ENCODE data around the gene PADI6. TPM values are rescaled to one million over a fixed set of nuclear protein-coding genes. Genes with fewer than 3 reads are reported as not detected.

Gene PADI6
- polyA plus RNA-seq, 1 of the 3 experiments (the other 2 are of a cell fraction) = not detected

Other genes with a start within 250 kb of the PADI6 start
- 0.26 and 0.62 TPM in 2 replicates for gene PADI1, start 167.1 kb upstream of the PADI6 start, polyA plus RNA-seq (2012; rRNA removed)
- 0.30 and 0.36 TPM in 2 replicates for gene PADI3, start 123.1 kb upstream of the PADI6 start, polyA plus RNA-seq (2012; rRNA removed)
- not detected in 2 replicates for gene PADI4, start 64.0 kb upstream of the PADI6 start, polyA plus RNA-seq (2012; rRNA removed)
- gene RCC2, start 67.5 kb downstream of the PADI6 start, polyA plus RNA-seq (2012; rRNA removed) = 48.2 and 53.8 TPM in 2 replicates
- gene ARHGEF10L, start 167.5 kb downstream of the PADI6 start, polyA plus RNA-seq (2012; rRNA removed) = 12.5 and 12.6 TPM in 2 replicates